ENCODE results near the gene ASTN2. TPM values are rescaled to one million over a fixed set of nuclear protein-coding genes. Genes with fewer than 3 reads are reported as not detected.

ASTN2 gene
- total RNA-seq, 4 donors from 2014 or later: 0.97 to 4.7 (median 3.0) TPM

DNA sequence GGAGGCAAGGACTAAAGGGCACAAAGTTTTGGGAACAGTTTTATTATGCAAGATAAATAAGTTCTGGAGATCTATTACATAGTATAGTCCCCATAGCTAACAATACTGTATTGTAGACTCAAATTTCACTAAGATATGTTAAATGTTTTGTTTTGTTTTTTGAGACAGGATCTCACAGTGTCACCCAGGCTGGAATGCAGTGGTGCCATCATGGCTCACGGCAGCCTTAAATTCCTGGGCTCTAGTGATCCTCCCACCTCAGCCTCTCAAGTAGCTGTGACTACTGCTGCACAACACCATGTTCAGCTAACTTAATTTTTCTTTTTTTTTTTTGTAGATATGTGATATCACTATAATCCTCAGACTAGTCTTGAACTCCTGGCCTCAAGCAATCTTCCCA lies 618.2 kb downstream of the ASTN2 start:
- intact Hi-C loops (cut with DNase I; ENCODE audit: low total_unique reads): no loop called here
- WGBS, 2 donors: 77 to 79% methylated on average over 1 of the region's 1 CpG
- TF ChIP-seq, protein P1, sequence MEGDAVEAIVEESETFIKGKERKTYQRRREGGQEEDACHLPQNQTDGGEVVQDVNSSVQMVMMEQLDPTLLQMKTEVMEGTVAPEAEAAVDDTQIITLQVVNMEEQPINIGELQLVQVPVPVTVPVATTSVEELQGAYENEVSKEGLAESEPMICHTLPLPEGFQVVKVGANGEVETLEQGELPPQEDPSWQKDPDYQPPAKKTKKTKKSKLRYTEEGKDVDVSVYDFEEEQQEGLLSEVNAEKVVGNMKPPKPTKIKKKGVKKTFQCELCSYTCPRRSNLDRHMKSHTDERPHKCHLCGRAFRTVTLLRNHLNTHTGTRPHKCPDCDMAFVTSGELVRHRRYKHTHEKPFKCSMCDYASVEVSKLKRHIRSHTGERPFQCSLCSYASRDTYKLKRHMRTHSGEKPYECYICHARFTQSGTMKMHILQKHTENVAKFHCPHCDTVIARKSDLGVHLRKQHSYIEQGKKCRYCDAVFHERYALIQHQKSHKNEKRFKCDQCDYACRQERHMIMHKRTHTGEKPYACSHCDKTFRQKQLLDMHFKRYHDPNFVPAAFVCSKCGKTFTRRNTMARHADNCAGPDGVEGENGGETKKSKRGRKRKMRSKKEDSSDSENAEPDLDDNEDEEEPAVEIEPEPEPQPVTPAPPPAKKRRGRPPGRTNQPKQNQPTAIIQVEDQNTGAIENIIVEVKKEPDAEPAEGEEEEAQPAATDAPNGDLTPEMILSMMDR (IDR thresholded peaks at IDR 0.05): no peak
- TF ChIP-seq POLR2A (IDR thresholded peaks at IDR 0.05): no peak
- DNase-seq (ENCODE audit: low spot score in 2 of 2): no peak
- no peak overlapping the region for H3K4me3 ChIP-seq (ENCODE audit: low read depth, poor library complexity, severe bottlenecking)

DNA sequence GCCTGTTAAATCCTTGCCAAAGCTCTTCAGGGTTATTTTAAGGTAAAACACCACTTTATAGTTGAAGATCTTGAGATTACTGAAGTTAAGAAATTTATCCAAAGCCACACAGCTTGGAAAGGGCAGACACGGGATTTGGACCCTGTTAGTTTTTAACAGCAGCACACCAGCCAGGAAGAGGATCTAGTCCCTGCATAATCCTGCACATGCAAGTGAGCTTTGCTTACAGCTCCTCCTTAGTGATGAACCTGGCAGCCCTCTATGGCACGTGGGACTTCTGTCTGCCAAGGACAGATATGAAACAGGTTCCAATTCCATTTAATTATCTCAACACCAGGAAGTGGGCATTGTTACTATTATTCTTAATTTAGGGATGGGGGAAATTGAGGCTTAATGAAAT lies 619.0 kb downstream of the ASTN2 start:
- DNase-seq (ENCODE audit: low spot score in 2 of 2): no peak
- 23 to 32% methylated on average over 2 of the region's 2 CpGs for WGBS, 2 donors
- intact Hi-C loops (cut with DNase I; ENCODE audit: low total_unique reads): no loop called here
- TF ChIP-seq POLR2A (IDR thresholded peaks at IDR 0.05): no peak
- TF ChIP-seq, protein P1 (IDR thresholded peaks at IDR 0.05): no peak
- H3K4me3 ChIP-seq (ENCODE audit: low read depth, poor library complexity, severe bottlenecking): no peak overlapping the region

DNA sequence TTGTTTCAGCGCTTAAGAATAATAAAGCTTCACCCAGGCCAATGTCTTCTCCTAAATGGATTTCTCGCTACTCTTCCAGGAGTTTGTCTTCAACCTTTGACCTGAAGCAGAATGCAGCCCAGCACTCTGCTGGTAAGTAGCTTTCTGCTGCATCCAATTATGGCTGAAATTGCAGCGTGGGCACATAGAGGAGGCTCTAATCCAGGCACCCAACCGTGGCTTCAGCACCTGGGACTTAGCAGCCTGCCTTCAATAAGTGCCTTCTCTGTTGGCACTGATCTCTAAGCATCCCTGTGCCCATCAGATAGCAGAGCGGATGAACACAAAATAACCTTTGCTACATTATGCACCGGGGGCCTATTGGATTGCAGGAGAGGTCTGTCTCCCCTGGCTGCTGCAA lies 622.6 kb downstream of the ASTN2 start:
- 76 to 78% methylated on average over 6 of the region's 6 CpGs for WGBS, 2 donors

DNA sequence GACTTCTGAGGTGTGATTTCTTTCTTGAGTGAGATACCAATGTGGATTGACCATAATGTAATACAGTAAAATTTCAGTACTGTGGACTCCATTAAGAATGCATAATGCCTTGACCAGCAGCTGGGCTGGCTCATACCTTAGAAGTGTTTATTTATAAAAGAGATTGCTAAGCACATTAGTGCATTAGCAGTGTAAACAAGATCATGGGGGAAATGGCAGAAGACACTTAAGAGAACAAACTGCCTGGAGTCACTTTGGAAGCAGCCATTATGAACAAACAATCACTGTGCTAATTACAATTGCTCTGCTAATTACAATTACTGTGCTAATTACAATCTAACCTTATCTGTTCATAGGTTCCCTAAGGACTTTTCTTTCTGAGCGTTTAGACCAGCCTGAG lies 623.5 kb downstream of the ASTN2 start:
- no peak for DNase-seq (ENCODE audit: low spot score in 2 of 2)
- no peak overlapping the region for H3K4me3 ChIP-seq (ENCODE audit: low read depth, poor library complexity, severe bottlenecking)
- 53 to 59% methylated on average over 1 of the region's 1 CpG for WGBS, 2 donors
- intact Hi-C loops (cut with DNase I; ENCODE audit: low total_unique reads): no loop called here
- TF ChIP-seq, protein P1 (IDR thresholded peaks at IDR 0.05): no peak
- no peak for TF ChIP-seq POLR2A (IDR thresholded peaks at IDR 0.05)

More for the DNA sequence above, 622.6 kb downstream of the ASTN2 start:
- TF ChIP-seq, protein P1 (IDR thresholded peaks at IDR 0.05): no peak
- no peak for TF ChIP-seq POLR2A (IDR thresholded peaks at IDR 0.05)
- DNase-seq (ENCODE audit: low spot score in 2 of 2): no peak
- intact Hi-C loops (cut with DNase I; ENCODE audit: low total_unique reads): no loop called here
- no peak overlapping the region for H3K4me3 ChIP-seq (ENCODE audit: low read depth, poor library complexity, severe bottlenecking)

DNA sequence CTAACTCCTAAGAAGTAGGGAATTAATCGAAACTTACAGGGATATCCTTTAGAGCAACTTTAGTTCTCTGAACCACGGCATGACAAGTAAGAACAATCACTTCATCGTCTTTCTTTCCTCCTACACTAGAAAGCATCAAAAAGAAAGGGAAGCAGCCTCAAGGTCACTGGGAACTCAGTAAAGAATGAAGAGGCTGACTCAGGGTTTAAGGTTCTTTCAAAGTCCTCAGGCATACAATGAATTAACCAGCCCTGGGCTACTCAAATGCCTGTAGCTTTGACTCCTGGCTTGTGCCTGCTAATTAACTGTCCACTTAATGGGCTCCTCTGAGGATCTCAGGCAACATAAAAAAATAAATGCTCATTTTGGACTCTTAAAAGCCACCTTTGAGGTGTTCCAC lies 625.8 kb downstream of the ASTN2 start:
- TF ChIP-seq POLR2A (IDR thresholded peaks at IDR 0.05): no peak
- TF ChIP-seq, protein P1 (IDR thresholded peaks at IDR 0.05): no peak
- intact Hi-C loops (cut with DNase I; ENCODE audit: low total_unique reads): no loop called here
- 61 to 70% methylated on average over 3 of the region's 3 CpGs for WGBS, 2 donors
- no peak for DNase-seq (ENCODE audit: low spot score in 2 of 2)
- H3K4me3 ChIP-seq (ENCODE audit: low read depth, poor library complexity, severe bottlenecking): no peak overlapping the region

DNA sequence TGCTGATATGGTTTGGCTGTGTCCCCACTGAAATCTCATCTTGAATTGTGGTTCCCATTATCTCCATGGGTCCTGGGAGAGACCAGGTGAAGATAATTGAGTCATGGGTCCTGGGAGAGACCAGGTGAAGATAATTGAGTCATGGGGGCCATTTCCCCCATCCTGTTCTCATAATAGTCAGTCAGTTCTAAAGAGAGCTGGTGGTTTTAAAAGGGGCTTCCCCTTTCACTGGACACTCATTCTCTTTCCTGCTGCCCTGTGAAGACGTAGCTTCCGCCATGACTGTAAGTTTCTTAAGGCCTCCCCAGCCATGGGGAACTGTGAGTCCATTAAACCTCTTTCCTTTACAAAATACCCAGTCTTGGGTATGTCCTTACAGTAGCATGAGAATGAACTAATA lies 628.1 kb downstream of the ASTN2 start:
- TF ChIP-seq, protein P1 (IDR thresholded peaks at IDR 0.05): no peak
- no peak for TF ChIP-seq POLR2A (IDR thresholded peaks at IDR 0.05)
- intact Hi-C loops (cut with DNase I; ENCODE audit: low total_unique reads): no loop called here
- no peak for DNase-seq (ENCODE audit: low spot score in 2 of 2)
- 93 to 96% methylated on average over 2 of the region's 2 CpGs for WGBS, 2 donors
- H3K4me3 ChIP-seq (ENCODE audit: low read depth, poor library complexity, severe bottlenecking): no peak overlapping the region

All from lower leg skin (tissue), 4 donors.